ENCODE results near the gene USH2A.

GRCh38 chr1:216075339-216075738 is 347.9 kb downstream of the USH2A start:
- TF ChIP-seq CTCF (IDR thresholded peaks at IDR 0.05; ENCODE audit: low read length) (no peak), EZH2phosphoT487 (IDR thresholded peaks at IDR 0.05; ENCODE audit: low read length) (no peak)
